Lung (tissue), 12 donors: Measurements from ENCODE around the gene ZNF787. TPM values are rescaled to one million over a fixed set of nuclear protein-coding genes. Genes with fewer than 3 reads are reported as not detected.
"Not testable (repeated sequence)": the region's sequence is repeated elsewhere in the genome, so short reads cannot be mapped to it uniquely, and the experiment has no call there.

ENCODE experiments used
- ATAC-seq: fragments of 200-7000 bp; cut with Tn5 transposase; one replicate; pipeline ENCODE4 v1.9.1; 2020; ENCODE audit warnings: moderate number of reproducible peaks; ENCODE audit not compliant: insufficient read depth, low FRiP score
- DNase-seq, 3 donors: peaks; one replicate each; pipeline ENCODE4 v3.0.0-alpha.2; 2013 to 2017
- H3K27ac ChIP-seq, 2 donors: one replicate each; pipeline ENCODE4 v1.5.1; 2013; ENCODE audit warnings: mild to moderate bottlenecking in 2 of 2, moderate library complexity in 2 of 2, control low read depth in 1 of 2, inconsistent platforms in 1 of 2, low read depth in 1 of 2, low read length in 1 of 2
- H3K27me3 ChIP-seq, 3 donors: one replicate each; pipeline ENCODE4 v1.5.1; 2013; ENCODE audit warnings: low read length in 2 of 3; ENCODE audit not compliant: control insufficient read depth in 3 of 3, insufficient read depth in 3 of 3
- H3K36me3 ChIP-seq, 4 donors: one replicate each; pipeline ENCODE4 v1.5.1; 2013; ENCODE audit warnings: low read length in 4 of 4, mild to moderate bottlenecking in 1 of 4, moderate library complexity in 1 of 4; ENCODE audit not compliant: control insufficient read depth in 4 of 4, insufficient read depth in 4 of 4
- H3K4me1 ChIP-seq, 5 donors: one replicate each; pipeline ENCODE4 v1.5.1; 2013; ENCODE audit warnings: low read length in 5 of 5, mild to moderate bottlenecking in 2 of 5, moderate library complexity in 1 of 5; ENCODE audit not compliant: control insufficient read depth in 5 of 5, insufficient read depth in 5 of 5
- H3K4me3 ChIP-seq: one replicate; pipeline ENCODE4 v1.5.1; 2013; ENCODE audit warnings: mild to moderate bottlenecking, control low read depth, moderate library complexity
- H3K9ac ChIP-seq, 2 donors: one replicate each; pipeline ENCODE4 v1.5.1; 2013; ENCODE audit warnings: low read length in 2 of 2, control low read depth in 1 of 2; ENCODE audit not compliant: insufficient read depth in 1 of 2
- H3K9me3 ChIP-seq, 4 donors: one replicate each; pipeline ENCODE4 v1.5.1; 2013; ENCODE audit warnings: low read length in 3 of 4, mild to moderate bottlenecking in 1 of 4, moderate library complexity in 1 of 4; ENCODE audit not compliant: control insufficient read depth in 4 of 4, insufficient read depth in 3 of 4
- CTCF ChIP-seq: IDR thresholded peaks from 2 replicates; pipeline ENCODE4 v1.5.1; 2012; ENCODE audit warnings: mild to moderate bottlenecking; ENCODE audit errors: control extremely low read depth, extremely low read depth
- WGBS, 2 donors: extraction: QIAGEN DNeasy Blood & Tissue Kit; methylation state at CpG; one replicate each; pipeline ENCODE4 v1.1.7; 2013; 5-methylcytosine and 5-hydroxymethylcytosine counted together
- polyA plus RNA-seq, 2 donors: library from polyadenylated mRNA; stranded (reverse); fragments of 200-250 nt; gene quantifications; one replicate each; pipeline ENCODE4 v1.2.1, GENCODE V29; 2013
- total RNA-seq, 2 donors: library from RNA; depleted of rRNA in 1 of 2; stranded (reverse); fragments of >200 nt in 1 of 2; gene quantifications; one replicate each; pipeline ENCODE4 v1.2.1, GENCODE V29; 2014 to 2021
- donor health status: control.
- donor health status: control.
- donor health status: Bipolar disorder and iron deficiency.
- donor health status: healthy.
- donor health status: DM: yes; HTN: yes; CAD: no.

ZNF787 gene
- total and polyA plus RNA-seq, 4 donors = 27.5 to 44.7 (median 32.2) TPM

GRCh38 chr19:56106993-56107392, 14.1 kb downstream of the ZNF787 start:
- no peaks in the 10 kb centered on the region for H3K27me3 ChIP-seq
- no peak for TF ChIP-seq CTCF
- no peaks in the 10 kb centered on the region for H3K9me3 ChIP-seq
- H3K36me3 ChIP-seq = peaks cover 0 to 14% (median 0%) of the 10 kb centered on the region in 4 donors
- H3K4me1 ChIP-seq = peaks cover 18 to 43% (median 40%) of the 10 kb centered on the region in 5 donors
- ATAC-seq (no peak), DNase-seq (no peak)
- H3K4me3 ChIP-seq = no peak overlapping the region
- H3K27ac ChIP-seq = no peak overlapping the region
- H3K9ac ChIP-seq = no peak overlapping the region
- 87 to 88% methylated on average over 11 of the region's 11 CpGs for WGBS, 2 donors

GRCh38 chr19:56106397-56106849, 14.7 kb downstream of the ZNF787 start:
- TF ChIP-seq CTCF = no peak
- H3K27me3 ChIP-seq = no peaks in the 10 kb centered on the region
- 81 to 83% methylated on average over 27 of the region's 27 CpGs for WGBS, 2 donors
- DNase-seq (no peak), ATAC-seq (no peak)
- H3K36me3 ChIP-seq = peaks cover 0 to 19% (median 0%) of the 10 kb centered on the region in 4 donors
- no peaks in the 10 kb centered on the region for H3K9me3 ChIP-seq
- H3K4me1 ChIP-seq = peaks cover 16 to 38% (median 34%) of the 10 kb centered on the region in 5 donors
- H3K9ac ChIP-seq = no peak overlapping the region
- H3K4me3 ChIP-seq = no peak overlapping the region
- peak overlapping the region in 1 of 2 donors; percentile 88 for H3K27ac ChIP-seq

GRCh38 chr19:56105831-56106396, 15.2 kb downstream of the ZNF787 start:
- H3K4me3 ChIP-seq, ATAC-seq, DNase-seq, H3K27me3 ChIP-seq, H3K9me3 ChIP-seq, H3K9ac ChIP-seq: not testable (repeated sequence)
- Histone ChIP-seq H3K4me1 (peaks cover 14 to 32% (median 29%) of the 10 kb centered on the region in 5 donors), H3K36me3 (peaks cover 0 to 22% (median 0%) of the 10 kb centered on the region in 4 donors), H3K27ac (peak overlapping the region in 1 of 2 donors; percentile 88)
- 89 to 91% methylated on average over 61 of the region's 61 CpGs for WGBS, 2 donors

- DNase-seq (peak; percentile 62 to 78 (median 72)), ATAC-seq (no peak)
- WGBS, 2 donors = 11 to 15% methylated on average over 22 of the region's 22 CpGs
- no peaks in the 10 kb centered on the region for H3K27me3 ChIP-seq
- no peak overlapping the region for H3K9ac ChIP-seq
- peak; percentile 49 for TF ChIP-seq CTCF
- H3K4me1 ChIP-seq = peaks cover 12 to 29% (median 22%) of the 10 kb centered on the region in 5 donors
- peak overlapping the region in 1 of 2 donors; percentile 88 for H3K27ac ChIP-seq
- no peak overlapping the region for H3K4me3 ChIP-seq
- no peaks in the 10 kb centered on the region for H3K9me3 ChIP-seq
- H3K36me3 ChIP-seq = peaks cover 0 to 28% (median under 1%) of the 10 kb centered on the region in 4 donors
Measured at GRCh38 chr19:56105090-56105701, 15.9 kb downstream of the ZNF787 start.
